Stomach smooth muscle (tissue), 2 donors: ENCODE measurements around the gene XCL1.
"Not testable (repeated sequence)": the region's sequence is repeated elsewhere in the genome, so short reads cannot be mapped to it uniquely, and the experiment has no call there.

ENCODE experiments used
- H3K27ac ChIP-seq: one replicate; pipeline ENCODE4 v1.7.0; 2013; ENCODE audit warnings: mild to moderate bottlenecking, low read length, inconsistent platforms
- H3K27me3 ChIP-seq, 2 donors: one replicate each; pipeline ENCODE4 v1.7.0; 2013; ENCODE audit warnings: low read length in 2 of 2; ENCODE audit not compliant: insufficient read depth in 2 of 2, control insufficient read depth in 1 of 2
- H3K36me3 ChIP-seq, 2 donors: one replicate each; pipeline ENCODE4 v1.7.0; 2013; ENCODE audit warnings: low read length in 2 of 2; ENCODE audit not compliant: control insufficient read depth in 2 of 2, insufficient read depth in 2 of 2
- H3K4me1 ChIP-seq: one replicate; pipeline ENCODE4 v1.7.0; 2013; ENCODE audit warnings: low read length; ENCODE audit not compliant: control insufficient read depth, insufficient read depth
- H3K4me3 ChIP-seq, 2 donors: one replicate each; pipeline ENCODE4 v1.7.0; 2013; ENCODE audit warnings: low read length in 2 of 2
- H3K9ac ChIP-seq, 2 donors: one replicate each; pipeline ENCODE4 v1.7.0; 2013; ENCODE audit warnings: low read length in 2 of 2, mild to moderate bottlenecking in 1 of 2
- H3K9me3 ChIP-seq, 2 donors: one replicate each; pipeline ENCODE4 v1.7.0; 2013; ENCODE audit warnings: low read length in 2 of 2; ENCODE audit not compliant: control insufficient read depth in 2 of 2
- donor health status: healthy.
- donor health status: Pancreatic carcinoma.

Gene XCL1

DNA sequence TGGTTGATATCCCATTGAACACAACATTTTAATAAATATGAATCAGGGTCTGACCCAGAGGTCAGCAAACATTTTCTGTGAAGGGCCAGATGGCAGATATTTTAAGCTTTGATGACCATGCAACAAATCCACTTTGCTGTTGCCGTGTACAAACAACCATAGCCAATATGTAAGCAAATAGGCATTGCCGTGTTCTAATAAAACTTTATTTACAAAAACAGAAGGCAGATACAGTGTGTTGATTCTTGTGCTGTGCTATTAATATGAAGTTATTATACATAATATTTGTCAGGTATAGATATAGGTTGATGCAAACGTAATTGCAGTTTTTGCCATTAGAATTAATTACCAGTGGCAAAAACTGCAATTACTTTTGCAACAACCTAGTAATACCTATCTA lies 8.8 kb upstream of the XCL1 start:
- Histone ChIP-seq H3K27me3 (no peaks in the 10 kb centered on the region), H3K9me3 (no peaks in the 10 kb centered on the region), H3K4me1 (no peaks in the 10 kb centered on the region), H3K4me3 (no peak overlapping the region), H3K9ac (no peak overlapping the region), H3K27ac (no peak overlapping the region), H3K36me3 (no peaks in the 10 kb centered on the region)

DNA sequence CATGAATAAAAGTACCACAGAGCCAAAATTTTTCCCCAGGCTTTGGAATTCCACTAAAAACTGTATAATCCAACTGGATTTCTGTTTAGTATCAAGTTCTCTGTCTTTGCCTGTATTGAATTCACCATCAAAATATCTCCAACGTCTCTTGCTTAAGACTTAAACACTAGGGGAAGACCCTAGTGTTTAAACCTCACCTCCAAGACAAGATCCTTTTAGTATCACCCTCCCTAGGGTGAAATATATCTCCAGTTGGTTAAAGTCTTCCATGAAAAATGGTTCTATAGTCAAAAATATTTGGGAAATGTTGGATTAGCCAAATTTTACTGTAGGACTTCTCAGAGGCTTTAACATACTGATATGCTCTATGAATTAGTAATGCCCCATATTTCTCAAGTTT lies 8.1 kb upstream of the XCL1 start:
- no peaks in the 10 kb centered on the region for H3K27me3 ChIP-seq
- H3K36me3 ChIP-seq, result no peaks in the 10 kb centered on the region
- H3K27ac ChIP-seq, result no peak overlapping the region
- no peaks in the 10 kb centered on the region for H3K9me3 ChIP-seq
- no peaks in the 10 kb centered on the region for H3K4me1 ChIP-seq
- H3K4me3 ChIP-seq, result no peak overlapping the region
- no peak overlapping the region for H3K9ac ChIP-seq

DNA sequence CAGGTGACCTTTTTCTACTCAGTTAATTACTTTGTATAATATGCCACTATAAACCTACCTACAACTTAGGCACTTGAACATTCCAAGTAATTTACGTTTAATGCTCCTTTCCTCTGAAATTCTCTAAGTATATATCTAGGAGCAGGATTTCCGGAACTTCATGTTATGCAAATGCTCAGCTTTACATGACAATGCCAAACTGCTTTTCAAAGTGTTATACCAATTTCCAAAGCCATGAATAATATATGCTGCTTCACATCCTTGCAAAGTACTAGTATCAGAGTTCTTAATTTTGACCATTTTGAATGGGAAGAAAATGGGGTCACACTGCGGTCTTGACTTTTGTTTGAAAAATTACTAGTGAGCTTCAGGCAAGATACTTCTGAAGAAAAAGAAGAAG lies 5.8 kb upstream of the XCL1 start:
- H3K27me3 ChIP-seq, result no peaks in the 10 kb centered on the region
- H3K4me1 ChIP-seq, result no peaks in the 10 kb centered on the region
- H3K4me3 ChIP-seq, result no peak overlapping the region
- H3K36me3 ChIP-seq, result no peaks in the 10 kb centered on the region
- no peaks in the 10 kb centered on the region for H3K9me3 ChIP-seq
- no peak overlapping the region for H3K27ac ChIP-seq
- H3K9ac ChIP-seq, result no peak overlapping the region

DNA sequence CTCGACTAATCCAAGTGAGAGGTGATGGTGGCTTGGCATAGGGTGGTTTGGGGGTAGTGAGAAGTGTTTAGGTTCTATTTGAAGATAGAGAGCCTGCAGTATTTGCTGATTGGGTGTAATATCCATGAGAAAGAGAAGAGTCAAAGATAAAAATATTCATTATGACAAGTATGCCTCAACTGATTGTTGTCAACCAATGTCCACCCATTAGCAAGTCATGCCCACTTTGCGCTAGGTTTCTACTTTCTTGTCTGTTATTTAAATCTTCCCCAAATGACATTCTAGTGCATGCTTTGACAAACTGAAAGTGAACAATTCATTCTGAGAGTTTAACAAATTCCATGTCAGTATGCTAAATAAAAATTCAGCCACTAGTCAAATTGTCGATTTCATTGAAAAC lies 3.8 kb upstream of the XCL1 start:
- no peak overlapping the region for H3K27ac ChIP-seq
- no peak overlapping the region for H3K4me3 ChIP-seq
- H3K9ac ChIP-seq, result no peak overlapping the region
- no peaks in the 10 kb centered on the region for H3K36me3 ChIP-seq
- no peaks in the 10 kb centered on the region for H3K27me3 ChIP-seq
- H3K4me1 ChIP-seq, result no peaks in the 10 kb centered on the region
- H3K9me3 ChIP-seq, result no peaks in the 10 kb centered on the region

DNA sequence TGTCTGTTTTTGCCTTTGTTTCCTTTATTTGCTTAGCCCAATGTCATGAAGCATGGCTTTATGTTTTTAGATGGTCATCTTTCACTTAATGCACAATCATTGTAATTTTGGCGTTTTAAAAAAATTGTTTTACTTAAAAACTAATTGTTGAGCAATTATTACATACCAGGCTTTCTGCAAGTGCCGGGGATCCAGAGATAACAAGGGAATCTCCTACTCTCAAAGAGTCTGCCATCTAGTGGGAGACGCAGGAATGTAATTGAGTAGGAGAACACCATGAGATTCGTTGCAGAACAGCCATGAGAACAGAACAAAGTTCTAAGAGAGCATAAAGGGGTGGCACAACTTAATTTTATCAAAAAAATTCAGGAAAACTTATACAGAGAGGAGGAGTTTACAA lies 2.2 kb upstream of the XCL1 start:
- not testable (repeated sequence) for H3K9me3 ChIP-seq, H3K4me1 ChIP-seq, H3K27me3 ChIP-seq, H3K36me3 ChIP-seq, H3K9ac ChIP-seq, H3K4me3 ChIP-seq, H3K27ac ChIP-seq

DNA sequence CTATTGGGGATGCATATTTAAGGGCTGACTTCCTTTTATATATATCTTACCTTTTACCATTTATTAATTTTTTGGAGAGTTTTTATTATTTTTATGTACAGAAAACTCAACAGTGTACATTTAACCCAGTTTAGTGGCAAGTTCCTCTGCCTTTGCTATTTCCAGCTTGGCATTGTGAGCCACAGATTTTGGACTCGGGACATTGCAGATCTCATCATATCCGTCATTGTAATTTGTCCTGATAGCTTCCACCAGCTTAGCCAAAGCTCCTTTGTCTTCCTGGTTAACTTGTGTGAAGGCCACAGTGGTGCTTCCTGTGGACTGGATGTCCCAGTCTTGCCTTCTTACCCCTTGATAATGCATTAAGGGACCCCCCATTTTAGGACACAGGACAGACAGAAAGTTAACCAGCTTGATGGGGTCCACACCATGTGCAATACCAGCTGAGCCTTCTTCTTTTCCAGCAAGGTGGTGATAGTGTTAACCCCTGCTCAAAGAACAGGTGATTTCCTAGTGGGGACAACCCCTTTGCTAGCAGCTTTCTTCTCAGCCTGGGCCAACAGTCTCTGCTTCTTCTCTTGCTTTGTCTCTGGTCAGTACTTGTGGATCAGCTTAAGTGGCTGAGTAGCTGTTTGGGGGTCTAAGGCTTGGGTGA lies 2.3 kb downstream of the XCL1 start:
- not testable (repeated sequence) for H3K9me3 ChIP-seq, H3K27ac ChIP-seq, H3K4me3 ChIP-seq, H3K4me1 ChIP-seq, H3K9ac ChIP-seq, H3K27me3 ChIP-seq, H3K36me3 ChIP-seq

DNA sequence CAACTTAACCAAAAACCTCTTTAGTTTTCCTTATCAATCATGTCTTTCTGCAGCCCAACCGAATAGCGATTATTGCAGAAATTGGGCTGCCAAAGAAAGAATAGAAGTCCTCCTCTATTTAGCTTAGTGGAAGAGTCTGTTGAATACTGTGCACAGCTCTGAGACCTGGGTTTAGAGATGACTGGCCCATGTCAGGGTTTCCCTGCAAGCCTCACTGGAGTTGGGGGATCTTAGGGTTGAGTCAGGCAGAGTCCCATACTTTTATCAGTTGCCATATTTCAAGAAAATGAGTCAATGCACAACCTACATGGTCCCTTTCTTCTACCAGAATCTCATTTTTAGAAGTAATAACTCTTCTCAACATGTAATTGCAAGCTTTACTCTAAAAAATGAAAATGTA lies 3.9 kb downstream of the XCL1 start:
- not testable (repeated sequence) for H3K9me3 ChIP-seq, H3K27ac ChIP-seq, H3K4me1 ChIP-seq, H3K36me3 ChIP-seq, H3K27me3 ChIP-seq, H3K9ac ChIP-seq, H3K4me3 ChIP-seq

DNA sequence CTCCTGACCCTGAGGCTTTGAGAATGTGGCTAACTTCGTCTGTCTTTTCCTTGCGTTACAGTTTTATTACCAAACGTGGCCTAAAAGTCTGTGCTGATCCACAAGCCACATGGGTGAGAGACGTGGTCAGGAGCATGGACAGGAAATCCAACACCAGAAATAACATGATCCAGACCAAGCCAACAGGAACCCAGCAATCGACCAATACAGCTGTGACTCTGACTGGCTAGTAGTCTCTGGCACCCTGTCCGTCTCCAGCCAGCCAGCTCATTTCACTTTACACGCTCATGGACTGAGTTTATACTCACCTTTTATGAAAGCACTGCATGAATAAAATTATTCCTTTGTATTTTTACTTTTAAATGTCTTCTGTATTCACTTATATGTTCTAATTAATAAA lies 4.6 kb downstream of the XCL1 start:
- H3K36me3 ChIP-seq, H3K4me3 ChIP-seq, H3K27me3 ChIP-seq, H3K9ac ChIP-seq, H3K27ac ChIP-seq, H3K4me1 ChIP-seq, H3K9me3 ChIP-seq: not testable (repeated sequence)

DNA sequence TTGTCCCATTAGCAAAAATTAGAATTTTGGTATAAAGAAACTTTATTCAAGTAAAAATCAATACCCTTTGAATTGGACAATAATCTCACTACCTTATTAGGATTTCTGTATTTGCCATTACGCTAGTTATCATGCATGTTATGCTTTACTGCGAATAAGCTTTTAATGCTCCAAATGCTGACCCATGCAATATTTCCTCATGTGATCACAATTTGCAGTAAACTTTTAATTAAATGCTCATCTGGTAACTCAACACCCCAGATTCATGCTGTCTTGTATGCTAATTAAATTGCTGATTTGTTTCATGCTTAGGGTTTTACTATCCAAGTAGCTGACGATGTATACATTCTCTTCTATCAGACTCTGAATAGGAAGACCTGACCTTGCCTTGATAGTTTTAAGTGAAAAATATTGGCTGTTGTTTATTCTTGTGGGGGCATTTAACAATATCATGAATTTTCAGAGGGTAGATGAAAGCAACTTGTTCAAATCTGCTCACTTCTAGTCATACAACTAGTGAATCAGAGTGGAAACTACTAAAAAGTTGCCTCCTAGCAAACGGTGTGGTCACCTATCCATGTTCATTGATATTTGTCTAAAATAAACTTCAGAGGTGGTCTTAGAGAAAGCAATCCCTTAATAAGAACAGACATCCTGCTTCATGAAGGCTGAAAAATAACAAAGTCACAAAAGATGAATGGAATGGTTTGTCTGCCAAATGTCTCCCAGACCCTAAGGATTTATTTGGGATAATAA lies 5.6 kb downstream of the XCL1 start:
- Histone ChIP-seq H3K9me3 (no peaks in the 10 kb centered on the region), H3K4me3 (no peak overlapping the region), H3K36me3 (no peaks in the 10 kb centered on the region), H3K27ac (no peak overlapping the region), H3K27me3 (no peaks in the 10 kb centered on the region), H3K9ac (no peak overlapping the region), H3K4me1 (no peaks in the 10 kb centered on the region)

DNA sequence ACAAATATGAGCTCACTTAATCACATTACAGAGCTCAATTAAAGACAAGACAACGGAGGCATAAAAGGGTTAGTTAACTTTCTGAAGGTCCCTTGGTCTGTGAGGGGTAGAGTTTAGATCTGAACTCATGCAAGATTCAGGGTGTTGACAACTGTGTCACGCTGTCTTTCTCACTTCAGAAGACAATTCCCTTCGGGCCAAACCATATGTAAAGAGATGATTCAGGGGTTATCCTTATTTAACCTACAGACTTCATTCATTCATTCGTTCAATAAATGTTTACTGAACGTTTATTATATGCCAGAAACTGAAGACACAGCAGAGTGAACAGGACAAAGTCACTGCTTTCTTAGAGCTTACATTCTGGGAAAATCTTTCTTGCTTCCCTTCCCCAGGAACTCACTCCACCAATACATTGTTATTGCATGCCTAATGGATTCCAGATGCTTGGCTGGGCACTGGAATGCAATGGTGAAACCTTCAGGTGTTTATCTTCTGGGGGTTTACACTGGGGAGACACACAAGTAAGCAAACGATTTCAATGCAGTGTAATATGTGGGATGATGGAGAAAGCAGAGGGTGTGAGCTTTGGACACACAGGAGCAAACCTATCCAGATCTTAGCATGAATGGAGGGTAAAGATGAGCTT lies 6.4 kb downstream of the XCL1 start:
- Histone ChIP-seq H3K4me1 (no peaks in the 10 kb centered on the region), H3K36me3 (no peaks in the 10 kb centered on the region), H3K4me3 (no peak overlapping the region), H3K27me3 (no peaks in the 10 kb centered on the region), H3K9ac (no peak overlapping the region), H3K9me3 (no peaks in the 10 kb centered on the region), H3K27ac (no peak overlapping the region)

DNA sequence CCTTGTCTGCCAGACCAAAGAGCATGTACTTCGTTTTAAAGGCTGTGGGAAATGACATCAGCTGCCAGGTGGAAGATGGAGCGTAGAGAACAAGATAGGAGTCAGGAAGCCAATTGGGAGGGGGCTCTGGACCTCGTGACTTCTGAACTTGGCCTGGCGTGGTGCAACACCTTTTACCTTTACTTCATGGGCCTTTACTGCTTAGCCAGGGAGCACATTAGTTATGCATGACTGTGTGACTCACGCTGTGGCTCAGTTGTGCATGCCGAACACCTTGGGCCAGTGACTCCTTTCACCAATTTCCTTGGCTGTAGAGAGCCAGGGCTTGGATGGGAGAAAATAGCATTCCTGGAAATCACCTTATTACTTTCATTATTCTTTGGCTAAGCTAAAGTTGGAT lies 7.2 kb downstream of the XCL1 start:
- Histone ChIP-seq H3K4me1 (no peaks in the 10 kb centered on the region), H3K27me3 (no peaks in the 10 kb centered on the region), H3K27ac (no peak overlapping the region), H3K36me3 (no peaks in the 10 kb centered on the region), H3K9me3 (no peaks in the 10 kb centered on the region), H3K9ac (no peak overlapping the region), H3K4me3 (no peak overlapping the region)
